Omental fat pad (tissue), 4 donors: ENCODE data around the gene CCR4. TPM values are rescaled to one million over a fixed set of nuclear protein-coding genes. Genes with fewer than 3 reads are reported as not detected.
"Not testable (repeated sequence)": the region's sequence is repeated elsewhere in the genome, so short reads cannot be mapped to it uniquely, and the experiment has no call there.

Experiments
- ATAC-seq: fragments of 150-250 bp; one replicate; pipeline ENCODE4 v1.9.1; 2016; ENCODE audit warnings: mild to moderate bottlenecking, moderate library complexity; ENCODE audit not compliant: low FRiP score
- DNase-seq: peaks from one replicate; pipeline ENCODE4 v3.0.0-alpha.2; 2019; ENCODE audit warnings: low spot score
- total RNA-seq, 4 donors: library from RNA; depleted of rRNA; stranded (reverse); fragments of >200 nt; gene quantifications; one replicate each; pipeline ENCODE4 v1.1.0, GENCODE V29; 2016
- TF ChIP-seq, protein P1 (sequence below), 3 donors: fragments of 450-650 bp; IDR thresholded peaks; one replicate each; pipeline ENCODE4 v1.5.1; 2016 to 2017; ENCODE audit warnings: antibody characterized with exemption in 3 of 3, mild to moderate bottlenecking in 3 of 3, moderate library complexity in 2 of 3

CCR4 gene
- total RNA-seq, 4 donors from 2014 or later, result 0.46 to 1.6 (median 0.69) TPM; not detected in 1

GRCh38 chr3:32919920-32920319, 31.5 kb upstream of the CCR4 start:
- TF ChIP-seq, protein P1, sequence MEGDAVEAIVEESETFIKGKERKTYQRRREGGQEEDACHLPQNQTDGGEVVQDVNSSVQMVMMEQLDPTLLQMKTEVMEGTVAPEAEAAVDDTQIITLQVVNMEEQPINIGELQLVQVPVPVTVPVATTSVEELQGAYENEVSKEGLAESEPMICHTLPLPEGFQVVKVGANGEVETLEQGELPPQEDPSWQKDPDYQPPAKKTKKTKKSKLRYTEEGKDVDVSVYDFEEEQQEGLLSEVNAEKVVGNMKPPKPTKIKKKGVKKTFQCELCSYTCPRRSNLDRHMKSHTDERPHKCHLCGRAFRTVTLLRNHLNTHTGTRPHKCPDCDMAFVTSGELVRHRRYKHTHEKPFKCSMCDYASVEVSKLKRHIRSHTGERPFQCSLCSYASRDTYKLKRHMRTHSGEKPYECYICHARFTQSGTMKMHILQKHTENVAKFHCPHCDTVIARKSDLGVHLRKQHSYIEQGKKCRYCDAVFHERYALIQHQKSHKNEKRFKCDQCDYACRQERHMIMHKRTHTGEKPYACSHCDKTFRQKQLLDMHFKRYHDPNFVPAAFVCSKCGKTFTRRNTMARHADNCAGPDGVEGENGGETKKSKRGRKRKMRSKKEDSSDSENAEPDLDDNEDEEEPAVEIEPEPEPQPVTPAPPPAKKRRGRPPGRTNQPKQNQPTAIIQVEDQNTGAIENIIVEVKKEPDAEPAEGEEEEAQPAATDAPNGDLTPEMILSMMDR (IDR thresholded peaks at IDR 0.05), result no peak
- no peak for DNase-seq
- ATAC-seq, result no peak

GRCh38 chr3:32922078-32922477, 29.4 kb upstream of the CCR4 start:
- ATAC-seq (no peak), DNase-seq (no peak)
- TF ChIP-seq, protein P1 (IDR thresholded peaks at IDR 0.05), result no peak

- TF ChIP-seq, protein P1 (IDR thresholded peaks at IDR 0.05), result no peak
- no peak for DNase-seq
- no peak for ATAC-seq
Measured at GRCh38 chr3:32930161-32930560, 21.3 kb upstream of the CCR4 start.

GRCh38 chr3:32931273-32931672, 20.2 kb upstream of the CCR4 start:
- DNase-seq, ATAC-seq: not testable (repeated sequence)

DNA sequence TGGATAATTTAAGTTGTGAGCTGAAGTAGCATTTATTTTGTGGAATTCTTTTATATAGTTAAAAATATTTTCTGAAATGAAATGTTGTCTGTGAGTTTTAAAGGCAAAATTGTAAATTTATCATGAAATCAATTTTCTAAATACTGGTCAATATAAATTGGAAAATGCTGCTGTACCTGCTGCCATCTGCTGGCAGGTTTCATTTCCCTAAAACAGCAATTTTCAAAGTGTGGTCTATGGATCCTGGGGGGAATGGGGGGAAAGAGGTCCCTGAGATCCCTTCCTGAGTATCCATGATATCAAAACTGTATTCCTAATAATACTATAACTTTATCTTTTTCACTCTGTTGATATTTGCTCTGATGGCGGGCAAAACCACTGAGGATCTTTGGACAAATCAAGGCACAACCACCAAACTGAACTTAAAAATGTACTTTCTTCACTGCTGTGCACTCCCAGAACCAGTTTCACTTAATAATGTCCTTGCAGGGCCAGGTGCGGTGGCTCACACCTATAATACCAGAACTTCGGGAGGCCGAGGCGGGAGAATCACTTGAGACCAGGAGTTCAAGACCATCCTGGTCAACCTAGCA, 17.2 kb upstream of the CCR4 start:
- no peak for ATAC-seq
- DNase-seq, result no peak
- TF ChIP-seq, protein P1 (IDR thresholded peaks at IDR 0.05), result no peak

DNA sequence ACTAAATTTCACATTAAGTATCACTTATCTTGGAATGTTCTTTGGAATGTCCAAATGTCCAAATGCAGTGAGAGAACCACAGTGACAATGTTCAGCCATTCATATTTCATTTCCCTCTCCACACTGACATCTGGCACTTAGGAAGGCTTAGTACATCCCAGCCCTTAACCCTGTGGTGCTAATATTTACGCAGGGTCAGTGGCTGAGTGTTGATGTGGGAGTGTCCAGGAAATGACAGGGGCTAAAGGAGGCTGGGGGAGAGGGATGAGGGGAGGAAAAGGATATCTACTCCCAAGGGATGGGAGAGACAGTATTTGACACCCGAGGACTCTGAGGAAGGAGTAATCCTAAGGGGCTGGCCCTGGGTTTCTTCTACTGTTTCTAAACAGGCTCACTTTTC, 14.1 kb upstream of the CCR4 start:
- ATAC-seq (no peak), DNase-seq (no peak)
- TF ChIP-seq, protein P1 (IDR thresholded peaks at IDR 0.05), result no peak

- not testable (repeated sequence) for ATAC-seq, DNase-seq
Measured at GRCh38 chr3:32939531-32940284, 11.7 kb upstream of the CCR4 start.

- ATAC-seq, result no peak
- TF ChIP-seq, protein P1 (IDR thresholded peaks at IDR 0.05), result no peak
- no peak for DNase-seq
Measured at GRCh38 chr3:32940726-32941125, 10.7 kb upstream of the CCR4 start.
